ENCODE results near the gene CREG1. TPM values are rescaled to one million over a fixed set of nuclear protein-coding genes. Genes with fewer than 3 reads are reported as not detected.

CREG1 gene
- total and polyA plus RNA-seq, 2 experiments from 2014 or later: 21.2 to 42.7 TPM

DNA sequence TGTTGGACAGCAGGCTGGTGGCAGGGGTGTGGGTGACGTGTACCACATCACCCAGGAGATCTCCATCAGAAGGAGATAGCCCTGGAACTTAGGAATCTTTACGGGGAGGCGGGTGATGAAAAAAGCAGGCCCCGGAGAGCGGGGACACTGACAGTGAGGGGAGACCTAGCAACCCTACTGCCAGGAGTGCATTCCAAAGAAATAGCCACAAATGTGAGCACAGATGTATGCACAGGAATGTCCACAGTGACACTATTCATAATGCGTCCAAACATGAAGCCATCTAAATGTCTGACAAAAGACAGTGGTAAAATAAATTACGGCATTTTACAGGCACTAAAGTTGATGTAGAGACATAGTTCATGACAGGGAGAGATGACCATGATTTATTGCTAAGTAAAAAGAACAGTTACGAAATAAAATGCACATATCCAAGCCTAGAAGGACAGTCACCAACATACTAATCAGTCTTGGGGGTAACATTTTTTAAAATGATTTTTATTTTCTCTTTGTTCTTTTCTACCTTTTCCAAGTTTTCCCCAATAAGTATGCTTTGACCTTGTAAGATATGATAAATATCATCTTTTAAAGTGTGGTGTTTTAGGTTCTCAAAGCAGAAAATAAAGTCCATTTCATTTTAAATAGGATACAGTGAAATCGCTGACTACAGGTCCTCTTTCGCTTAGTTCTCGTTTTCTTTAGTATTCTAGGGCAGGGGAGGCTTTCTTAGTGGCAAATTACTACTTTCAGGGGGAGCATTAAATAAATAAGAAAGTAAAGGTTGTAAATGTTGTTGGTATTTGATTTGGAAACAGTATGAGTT is 56.6 kb downstream of the CREG1 start:
- H3K36me3 ChIP-seq (ENCODE audit: insufficient read depth): no peaks in the 10 kb centered on the region
- H3F3A ChIP-seq (replicated peaks; ENCODE audit: low read depth): no peaks in the 10 kb centered on the region
- Mint-ChIP-seq H3K4me1 (peaks cover 15% of the 10 kb centered on the region), H3K4me3 (no peak overlapping the region), H3K27me3 (ENCODE audit: insufficient read depth, low read depth, poor library complexity) (peaks cover 1% of the 10 kb centered on the region), H3K36me3 (ENCODE audit: low read depth) (no peaks in the 10 kb centered on the region), H3K9me3 (no peaks in the 10 kb centered on the region), H3K27ac (no peak overlapping the region)
- no peak overlapping the region for H3K4me2 ChIP-seq
- no peak for ATAC-seq
- H3K4me3 ChIP-seq: no peak overlapping the region
- no peak overlapping the region for H3K27ac ChIP-seq (ENCODE audit: low read depth)
- 0 out of 2 replicates have a peak, but pooled peaks cover 8% of the 10 kb centered on the region for H3K9me2 ChIP-seq (ENCODE audit: insufficient read depth)
- no peaks in the 10 kb centered on the region for H3K79me2 ChIP-seq (replicated peaks; ENCODE audit: insufficient read depth)
- no peaks in the 10 kb centered on the region for H4K20me1 ChIP-seq (replicated peaks; ENCODE audit: insufficient read depth)
- H3K4me1 ChIP-seq (ENCODE audit: insufficient read depth): peaks cover 6% of the 10 kb centered on the region
- no peaks in the 10 kb centered on the region for H3K27me3 ChIP-seq (ENCODE audit: insufficient read depth)
- TF ChIP-seq, protein P1, sequence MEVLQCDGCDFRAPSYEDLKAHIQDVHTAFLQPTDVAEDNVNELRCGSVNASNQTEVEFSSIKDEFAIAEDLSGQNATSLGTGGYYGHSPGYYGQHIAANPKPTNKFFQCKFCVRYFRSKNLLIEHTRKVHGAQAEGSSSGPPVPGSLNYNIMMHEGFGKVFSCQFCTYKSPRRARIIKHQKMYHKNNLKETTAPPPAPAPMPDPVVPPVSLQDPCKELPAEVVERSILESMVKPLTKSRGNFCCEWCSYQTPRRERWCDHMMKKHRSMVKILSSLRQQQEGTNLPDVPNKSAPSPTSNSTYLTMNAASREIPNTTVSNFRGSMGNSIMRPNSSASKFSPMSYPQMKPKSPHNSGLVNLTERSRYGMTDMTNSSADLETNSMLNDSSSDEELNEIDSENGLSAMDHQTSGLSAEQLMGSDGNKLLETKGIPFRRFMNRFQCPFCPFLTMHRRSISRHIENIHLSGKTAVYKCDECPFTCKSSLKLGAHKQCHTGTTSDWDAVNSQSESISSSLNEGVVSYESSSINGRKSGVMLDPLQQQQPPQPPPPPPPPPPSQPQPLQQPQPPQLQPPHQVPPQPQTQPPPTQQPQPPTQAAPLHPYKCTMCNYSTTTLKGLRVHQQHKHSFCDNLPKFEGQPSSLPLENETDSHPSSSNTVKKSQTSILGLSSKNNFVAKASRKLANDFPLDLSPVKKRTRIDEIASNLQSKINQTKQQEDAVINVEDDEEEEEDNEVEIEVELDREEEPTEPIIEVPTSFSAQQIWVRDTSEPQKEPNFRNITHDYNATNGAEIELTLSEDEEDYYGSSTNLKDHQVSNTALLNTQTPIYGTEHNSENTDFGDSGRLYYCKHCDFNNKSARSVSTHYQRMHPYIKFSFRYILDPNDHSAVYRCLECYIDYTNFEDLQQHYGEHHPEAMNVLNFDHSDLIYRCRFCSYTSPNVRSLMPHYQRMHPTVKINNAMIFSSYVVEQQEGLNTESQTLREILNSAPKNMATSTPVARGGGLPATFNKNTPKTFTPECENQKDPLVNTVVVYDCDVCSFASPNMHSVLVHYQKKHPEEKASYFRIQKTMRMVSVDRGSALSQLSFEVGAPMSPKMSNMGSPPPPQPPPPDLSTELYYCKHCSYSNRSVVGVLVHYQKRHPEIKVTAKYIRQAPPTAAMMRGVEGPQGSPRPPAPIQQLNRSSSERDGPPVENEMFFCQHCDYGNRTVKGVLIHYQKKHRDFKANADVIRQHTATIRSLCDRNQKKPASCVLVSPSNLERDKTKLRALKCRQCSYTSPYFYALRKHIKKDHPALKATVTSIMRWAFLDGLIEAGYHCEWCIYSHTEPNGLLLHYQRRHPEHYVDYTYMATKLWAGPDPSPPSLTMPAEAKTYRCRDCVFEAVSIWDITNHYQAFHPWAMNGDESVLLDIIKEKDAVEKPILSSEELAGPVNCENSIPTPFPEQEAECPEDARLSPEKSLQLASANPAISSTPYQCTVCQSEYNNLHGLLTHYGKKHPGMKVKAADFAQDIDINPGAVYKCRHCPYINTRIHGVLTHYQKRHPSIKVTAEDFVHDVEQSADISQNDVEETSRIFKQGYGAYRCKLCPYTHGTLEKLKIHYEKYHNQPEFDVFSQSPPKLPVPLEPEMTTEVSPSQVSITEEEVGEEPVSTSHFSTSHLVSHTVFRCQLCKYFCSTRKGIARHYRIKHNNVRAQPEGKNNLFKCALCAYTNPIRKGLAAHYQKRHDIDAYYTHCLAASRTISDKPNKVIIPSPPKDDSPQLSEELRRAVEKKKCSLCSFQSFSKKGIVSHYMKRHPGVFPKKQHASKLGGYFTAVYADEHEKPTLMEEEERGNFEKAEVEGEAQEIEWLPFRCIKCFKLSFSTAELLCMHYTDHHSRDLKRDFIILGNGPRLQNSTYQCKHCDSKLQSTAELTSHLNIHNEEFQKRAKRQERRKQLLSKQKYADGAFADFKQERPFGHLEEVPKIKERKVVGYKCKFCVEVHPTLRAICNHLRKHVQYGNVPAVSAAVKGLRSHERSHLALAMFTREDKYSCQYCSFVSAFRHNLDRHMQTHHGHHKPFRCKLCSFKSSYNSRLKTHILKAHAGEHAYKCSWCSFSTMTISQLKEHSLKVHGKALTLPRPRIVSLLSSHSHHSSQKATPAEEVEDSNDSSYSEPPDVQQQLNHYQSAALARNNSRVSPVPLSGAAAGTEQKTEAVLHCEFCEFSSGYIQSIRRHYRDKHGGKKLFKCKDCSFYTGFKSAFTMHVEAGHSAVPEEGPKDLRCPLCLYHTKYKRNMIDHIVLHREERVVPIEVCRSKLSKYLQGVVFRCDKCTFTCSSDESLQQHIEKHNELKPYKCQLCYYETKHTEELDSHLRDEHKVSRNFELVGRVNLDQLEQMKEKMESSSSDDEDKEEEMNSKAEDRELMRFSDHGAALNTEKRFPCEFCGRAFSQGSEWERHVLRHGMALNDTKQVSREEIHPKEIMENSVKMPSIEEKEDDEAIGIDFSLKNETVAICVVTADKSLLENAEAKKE (CRISPR knock-in tag; IDR thresholded peaks at IDR 0.05): no peak
- TF ChIP-seq ZNF331 (CRISPR knock-in tag; IDR thresholded peaks at IDR 0.05; ENCODE audit: low read depth) (no peak), ZNF114 (CRISPR knock-in tag; IDR thresholded peaks at IDR 0.05) (no peak), STAT1 (IDR thresholded peaks at IDR 0.05; ENCODE audit: unreplicated experiment) (no peak), EZH2 (IDR thresholded peaks at IDR 0.05; ENCODE audit: low read depth, unreplicated experiment) (no peak), NANOG (IDR thresholded peaks at IDR 0.05; ENCODE audit: borderline replicate concordance) (no peak), POLR2AphosphoS5 (IDR thresholded peaks at IDR 0.05; ENCODE audit: low read depth) (no peak), EZH2phosphoT487 (IDR thresholded peaks at IDR 0.05; ENCODE audit: unreplicated experiment) (no peak), JUNB (IDR thresholded peaks at IDR 0.05; ENCODE audit: unreplicated experiment) (no peak), CREB1 (CRISPR knock-in tag; IDR thresholded peaks at IDR 0.05; ENCODE audit: low read depth) (no peak)
- TF ChIP-seq, protein P2, sequence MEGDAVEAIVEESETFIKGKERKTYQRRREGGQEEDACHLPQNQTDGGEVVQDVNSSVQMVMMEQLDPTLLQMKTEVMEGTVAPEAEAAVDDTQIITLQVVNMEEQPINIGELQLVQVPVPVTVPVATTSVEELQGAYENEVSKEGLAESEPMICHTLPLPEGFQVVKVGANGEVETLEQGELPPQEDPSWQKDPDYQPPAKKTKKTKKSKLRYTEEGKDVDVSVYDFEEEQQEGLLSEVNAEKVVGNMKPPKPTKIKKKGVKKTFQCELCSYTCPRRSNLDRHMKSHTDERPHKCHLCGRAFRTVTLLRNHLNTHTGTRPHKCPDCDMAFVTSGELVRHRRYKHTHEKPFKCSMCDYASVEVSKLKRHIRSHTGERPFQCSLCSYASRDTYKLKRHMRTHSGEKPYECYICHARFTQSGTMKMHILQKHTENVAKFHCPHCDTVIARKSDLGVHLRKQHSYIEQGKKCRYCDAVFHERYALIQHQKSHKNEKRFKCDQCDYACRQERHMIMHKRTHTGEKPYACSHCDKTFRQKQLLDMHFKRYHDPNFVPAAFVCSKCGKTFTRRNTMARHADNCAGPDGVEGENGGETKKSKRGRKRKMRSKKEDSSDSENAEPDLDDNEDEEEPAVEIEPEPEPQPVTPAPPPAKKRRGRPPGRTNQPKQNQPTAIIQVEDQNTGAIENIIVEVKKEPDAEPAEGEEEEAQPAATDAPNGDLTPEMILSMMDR (conservative IDR thresholded peaks at IDR 0.05; ENCODE audit: low read depth in 2 of 2): no peak
- TF ChIP-seq, protein P3, sequence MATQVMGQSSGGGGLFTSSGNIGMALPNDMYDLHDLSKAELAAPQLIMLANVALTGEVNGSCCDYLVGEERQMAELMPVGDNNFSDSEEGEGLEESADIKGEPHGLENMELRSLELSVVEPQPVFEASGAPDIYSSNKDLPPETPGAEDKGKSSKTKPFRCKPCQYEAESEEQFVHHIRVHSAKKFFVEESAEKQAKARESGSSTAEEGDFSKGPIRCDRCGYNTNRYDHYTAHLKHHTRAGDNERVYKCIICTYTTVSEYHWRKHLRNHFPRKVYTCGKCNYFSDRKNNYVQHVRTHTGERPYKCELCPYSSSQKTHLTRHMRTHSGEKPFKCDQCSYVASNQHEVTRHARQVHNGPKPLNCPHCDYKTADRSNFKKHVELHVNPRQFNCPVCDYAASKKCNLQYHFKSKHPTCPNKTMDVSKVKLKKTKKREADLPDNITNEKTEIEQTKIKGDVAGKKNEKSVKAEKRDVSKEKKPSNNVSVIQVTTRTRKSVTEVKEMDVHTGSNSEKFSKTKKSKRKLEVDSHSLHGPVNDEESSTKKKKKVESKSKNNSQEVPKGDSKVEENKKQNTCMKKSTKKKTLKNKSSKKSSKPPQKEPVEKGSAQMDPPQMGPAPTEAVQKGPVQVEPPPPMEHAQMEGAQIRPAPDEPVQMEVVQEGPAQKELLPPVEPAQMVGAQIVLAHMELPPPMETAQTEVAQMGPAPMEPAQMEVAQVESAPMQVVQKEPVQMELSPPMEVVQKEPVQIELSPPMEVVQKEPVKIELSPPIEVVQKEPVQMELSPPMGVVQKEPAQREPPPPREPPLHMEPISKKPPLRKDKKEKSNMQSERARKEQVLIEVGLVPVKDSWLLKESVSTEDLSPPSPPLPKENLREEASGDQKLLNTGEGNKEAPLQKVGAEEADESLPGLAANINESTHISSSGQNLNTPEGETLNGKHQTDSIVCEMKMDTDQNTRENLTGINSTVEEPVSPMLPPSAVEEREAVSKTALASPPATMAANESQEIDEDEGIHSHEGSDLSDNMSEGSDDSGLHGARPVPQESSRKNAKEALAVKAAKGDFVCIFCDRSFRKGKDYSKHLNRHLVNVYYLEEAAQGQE (IDR thresholded peaks at IDR 0.05; ENCODE audit: unreplicated experiment): no peak
- TF ChIP-seq, protein P4, sequence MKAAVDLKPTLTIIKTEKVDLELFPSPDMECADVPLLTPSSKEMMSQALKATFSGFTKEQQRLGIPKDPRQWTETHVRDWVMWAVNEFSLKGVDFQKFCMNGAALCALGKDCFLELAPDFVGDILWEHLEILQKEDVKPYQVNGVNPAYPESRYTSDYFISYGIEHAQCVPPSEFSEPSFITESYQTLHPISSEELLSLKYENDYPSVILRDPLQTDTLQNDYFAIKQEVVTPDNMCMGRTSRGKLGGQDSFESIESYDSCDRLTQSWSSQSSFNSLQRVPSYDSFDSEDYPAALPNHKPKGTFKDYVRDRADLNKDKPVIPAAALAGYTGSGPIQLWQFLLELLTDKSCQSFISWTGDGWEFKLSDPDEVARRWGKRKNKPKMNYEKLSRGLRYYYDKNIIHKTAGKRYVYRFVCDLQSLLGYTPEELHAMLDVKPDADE (IDR thresholded peaks at IDR 0.05): no peak
- no peak overlapping the region for H2AFZ ChIP-seq
- DNase-seq (ENCODE audit: low spot score): no peak

Data from GM23338 (cell line).